ENCODE measurements around the gene BANP.
A peak's percentile ranks its signal among the peaks of the same experiment; 100 is the strongest.
"Not testable (repeated sequence)": the region's sequence is repeated elsewhere in the genome, so short reads cannot be mapped to it uniquely, and the experiment has no call there.

Gene BANP

GRCh38 chr16:88087517-88087877 is 136.3 kb downstream of the BANP start:
- Histone ChIP-seq H3K36me3 (no peaks in the 10 kb centered on the region), H3K27me3 (no peaks in the 10 kb centered on the region), H3K4me1 (no peaks in the 10 kb centered on the region), H3K4me3 (ENCODE audit: low read depth, low read length) (no peak overlapping the region), H3K9me3 (no peaks in the 10 kb centered on the region)
- DNase-seq, result no peak
- TF ChIP-seq CTCF (IDR thresholded peaks at IDR 0.05; ENCODE audit: low read depth, low read length), result no peak

GRCh38 chr16:88088161-88088581 is 136.9 kb downstream of the BANP start:
- no peak for DNase-seq
- TF ChIP-seq CTCF (IDR thresholded peaks at IDR 0.05; ENCODE audit: low read depth, low read length), result no peak
- no peak overlapping the region for H3K4me3 ChIP-seq (ENCODE audit: low read depth, low read length)
- H3K9me3 ChIP-seq, result no peaks in the 10 kb centered on the region
- no peaks in the 10 kb centered on the region for H3K36me3 ChIP-seq
- no peaks in the 10 kb centered on the region for H3K27me3 ChIP-seq
- H3K4me1 ChIP-seq, result no peaks in the 10 kb centered on the region

- not testable (repeated sequence) for H3K4me1 ChIP-seq; H3K36me3 ChIP-seq; DNase-seq; H3K9me3 ChIP-seq; H3K4me3 ChIP-seq (ENCODE audit: low read depth, low read length); H3K27me3 ChIP-seq
Observed at GRCh38 chr16:88088611-88089010, 137.4 kb downstream of the BANP start.

- not testable (repeated sequence) for H3K27me3 ChIP-seq; H3K9me3 ChIP-seq; H3K4me3 ChIP-seq (ENCODE audit: low read depth, low read length); H3K36me3 ChIP-seq; H3K4me1 ChIP-seq; DNase-seq
Observed at GRCh38 chr16:88089071-88089470, 137.8 kb downstream of the BANP start.

- not testable (repeated sequence) for H3K36me3 ChIP-seq; H3K4me3 ChIP-seq (ENCODE audit: low read depth, low read length); H3K9me3 ChIP-seq; DNase-seq; H3K27me3 ChIP-seq; H3K4me1 ChIP-seq
Observed at GRCh38 chr16:88089632-88090376, 138.6 kb downstream of the BANP start.

- DNase-seq; H3K4me1 ChIP-seq; H3K36me3 ChIP-seq; H3K9me3 ChIP-seq; H3K4me3 ChIP-seq (ENCODE audit: low read depth, low read length); H3K27me3 ChIP-seq: not testable (repeated sequence)
Observed at GRCh38 chr16:88090377-88091175, 139.3 kb downstream of the BANP start.

GRCh38 chr16:88091221-88091971 is 140.2 kb downstream of the BANP start:
- not testable (repeated sequence) for H3K9me3 ChIP-seq; H3K36me3 ChIP-seq; H3K4me1 ChIP-seq; H3K4me3 ChIP-seq (ENCODE audit: low read depth, low read length); H3K27me3 ChIP-seq; DNase-seq

GRCh38 chr16:88091972-88092302 is 140.7 kb downstream of the BANP start:
- H3K4me3 ChIP-seq (ENCODE audit: low read depth, low read length); H3K27me3 ChIP-seq; H3K4me1 ChIP-seq; H3K36me3 ChIP-seq; H3K9me3 ChIP-seq: not testable (repeated sequence)
- DNase-seq, result peak; percentile 53

- not testable (repeated sequence) for H3K36me3 ChIP-seq; H3K9me3 ChIP-seq; H3K4me1 ChIP-seq; DNase-seq; H3K27me3 ChIP-seq; H3K4me3 ChIP-seq (ENCODE audit: low read depth, low read length)
Observed at GRCh38 chr16:88092791-88093555, 141.7 kb downstream of the BANP start.

GRCh38 chr16:88093556-88094252 is 142.5 kb downstream of the BANP start:
- H3K27me3 ChIP-seq; DNase-seq; H3K4me1 ChIP-seq; H3K36me3 ChIP-seq; H3K9me3 ChIP-seq; H3K4me3 ChIP-seq (ENCODE audit: low read depth, low read length): not testable (repeated sequence)

GRCh38 chr16:88094253-88094575 is 143.0 kb downstream of the BANP start:
- DNase-seq; H3K27me3 ChIP-seq; H3K4me3 ChIP-seq (ENCODE audit: low read depth, low read length); H3K9me3 ChIP-seq; H3K4me1 ChIP-seq; H3K36me3 ChIP-seq: not testable (repeated sequence)

GRCh38 chr16:88094900-88095299 is 143.7 kb downstream of the BANP start:
- H3K27me3 ChIP-seq; H3K4me1 ChIP-seq; DNase-seq; H3K4me3 ChIP-seq (ENCODE audit: low read depth, low read length); H3K9me3 ChIP-seq; H3K36me3 ChIP-seq: not testable (repeated sequence)
